Esophagus squamous epithelium (tissue), 5 donors: ENCODE results near the gene CKM. TPM values are rescaled to one million over a fixed set of nuclear protein-coding genes. Genes with fewer than 3 reads are reported as not detected.

Experiments
- DNase-seq: peaks from one replicate; lab custom pipeline; 2025; lab: John Stamatoyannopoulos, UW
- H3K27ac ChIP-seq, 4 donors: fragments of 200-600 bp; sonication (generic); one replicate each; pipeline ENCODE4 v1.5.1; 2016 to 2019; ENCODE audit warnings: mild to moderate bottlenecking in 1 of 4
- H3K27me3 ChIP-seq, 4 donors: fragments of 200-600 bp; sonication (generic); 1 replicate in 3 of 4; 2 replicates in 1 of 4; pipeline versions ENCODE4 v1.5.1 to v1.6.0; 2017 to 2021; ENCODE audit warnings: antibody characterized with exemption in 1 of 4
- H3K36me3 ChIP-seq, 3 donors: fragments of 200-600 bp; sonication (generic); one replicate each; pipeline ENCODE4 v1.5.1; 2016 to 2019
- H3K4me1 ChIP-seq, 3 donors: fragments of 200-600 bp; sonication (generic); one replicate each; pipeline ENCODE4 v1.5.1; 2017 to 2019
- H3K4me3 ChIP-seq, 4 donors: fragments of 200-600 bp; sonication (generic); 1 replicate in 3 of 4; 2 replicates in 1 of 4; pipeline ENCODE4 v1.5.1; 2016 to 2019; ENCODE audit warnings: mild to moderate bottlenecking in 2 of 4, moderate library complexity in 1 of 4
- H3K9me3 ChIP-seq, 3 donors: fragments of 200-600 bp; sonication (generic); one replicate each; pipeline ENCODE4 v1.5.1; 2016 to 2019
- POLR2A ChIP-seq, 4 donors: fragments of 450-650 bp; IDR thresholded peaks; one replicate each; pipeline ENCODE4 v1.6.1; 2017; ENCODE audit warnings: antibody characterized with exemption in 4 of 4, mild to moderate bottlenecking in 4 of 4, moderate library complexity in 3 of 4
- WGBS, 2 donors: methylation state at CpG; one replicate each; pipeline ENCODE4 v1.1.5; 2018; 5-methylcytosine and 5-hydroxymethylcytosine counted together
- intact Hi-C: fragments of 100-400 bp; cut with DNase I; formaldehyde crosslinking; loops from one replicate; pipeline ENCODE4 v1.15.0; 2022
- total RNA-seq, 4 donors: library from RNA; depleted of rRNA; stranded (reverse); fragments of >200 nt; gene quantifications; one replicate each; pipeline ENCODE4 v1.1.0, GENCODE V29; 2016
- TF ChIP-seq, protein P1 (sequence below), 6 experiments: fragments of 450-650 bp in 4 of 6; fragments of 200-600 bp in 2 of 6; sonication (generic) in 2 of 6; IDR thresholded peaks; one replicate each; pipeline ENCODE4 v1.5.1; 2016 to 2019; ENCODE audit warnings: antibody characterized with exemption in 6 of 6, mild to moderate bottlenecking in 4 of 6, moderate library complexity in 4 of 6
- donor health status: DM: yes; HTN: yes; CAD: no.

The CKM gene
- not detected for total RNA-seq

GRCh38 chr19:45322744-45323281, at the start of gene CKM:
Gene CKM (minus strand): TSS chr19:45322875. CDS start chr19:45319713, 3,162 bp downstream.
- no peak for DNase-seq
- intact Hi-C loops = no loop called here
- no peaks in the 10 kb centered on the region for H3K36me3 ChIP-seq
- peak within 1 kb of the TSS in 3 of 4 donors; percentile 11 to 47 (median 21) for H3K4me3 ChIP-seq
- TF ChIP-seq, protein P1, sequence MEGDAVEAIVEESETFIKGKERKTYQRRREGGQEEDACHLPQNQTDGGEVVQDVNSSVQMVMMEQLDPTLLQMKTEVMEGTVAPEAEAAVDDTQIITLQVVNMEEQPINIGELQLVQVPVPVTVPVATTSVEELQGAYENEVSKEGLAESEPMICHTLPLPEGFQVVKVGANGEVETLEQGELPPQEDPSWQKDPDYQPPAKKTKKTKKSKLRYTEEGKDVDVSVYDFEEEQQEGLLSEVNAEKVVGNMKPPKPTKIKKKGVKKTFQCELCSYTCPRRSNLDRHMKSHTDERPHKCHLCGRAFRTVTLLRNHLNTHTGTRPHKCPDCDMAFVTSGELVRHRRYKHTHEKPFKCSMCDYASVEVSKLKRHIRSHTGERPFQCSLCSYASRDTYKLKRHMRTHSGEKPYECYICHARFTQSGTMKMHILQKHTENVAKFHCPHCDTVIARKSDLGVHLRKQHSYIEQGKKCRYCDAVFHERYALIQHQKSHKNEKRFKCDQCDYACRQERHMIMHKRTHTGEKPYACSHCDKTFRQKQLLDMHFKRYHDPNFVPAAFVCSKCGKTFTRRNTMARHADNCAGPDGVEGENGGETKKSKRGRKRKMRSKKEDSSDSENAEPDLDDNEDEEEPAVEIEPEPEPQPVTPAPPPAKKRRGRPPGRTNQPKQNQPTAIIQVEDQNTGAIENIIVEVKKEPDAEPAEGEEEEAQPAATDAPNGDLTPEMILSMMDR (IDR thresholded peaks at IDR 0.05) = no peak
- TF ChIP-seq POLR2A (IDR thresholded peaks at IDR 0.05) = no peak
- H3K4me1 ChIP-seq = peaks cover 5 to 27% (median 10%) of the 10 kb centered on the region in 3 donors
- H3K9me3 ChIP-seq = no peaks in the 10 kb centered on the region
- H3K27me3 ChIP-seq = peaks cover 0 to 54% (median 6%) of the 10 kb centered on the region in 4 donors
- peak within 1 kb of the TSS in 3 of 4 donors; percentile 9 to 48 (median 10) for H3K27ac ChIP-seq
- 30 to 40% methylated on average over 2 to 11 of the region's 15 CpGs for WGBS, 2 donors

DNA sequence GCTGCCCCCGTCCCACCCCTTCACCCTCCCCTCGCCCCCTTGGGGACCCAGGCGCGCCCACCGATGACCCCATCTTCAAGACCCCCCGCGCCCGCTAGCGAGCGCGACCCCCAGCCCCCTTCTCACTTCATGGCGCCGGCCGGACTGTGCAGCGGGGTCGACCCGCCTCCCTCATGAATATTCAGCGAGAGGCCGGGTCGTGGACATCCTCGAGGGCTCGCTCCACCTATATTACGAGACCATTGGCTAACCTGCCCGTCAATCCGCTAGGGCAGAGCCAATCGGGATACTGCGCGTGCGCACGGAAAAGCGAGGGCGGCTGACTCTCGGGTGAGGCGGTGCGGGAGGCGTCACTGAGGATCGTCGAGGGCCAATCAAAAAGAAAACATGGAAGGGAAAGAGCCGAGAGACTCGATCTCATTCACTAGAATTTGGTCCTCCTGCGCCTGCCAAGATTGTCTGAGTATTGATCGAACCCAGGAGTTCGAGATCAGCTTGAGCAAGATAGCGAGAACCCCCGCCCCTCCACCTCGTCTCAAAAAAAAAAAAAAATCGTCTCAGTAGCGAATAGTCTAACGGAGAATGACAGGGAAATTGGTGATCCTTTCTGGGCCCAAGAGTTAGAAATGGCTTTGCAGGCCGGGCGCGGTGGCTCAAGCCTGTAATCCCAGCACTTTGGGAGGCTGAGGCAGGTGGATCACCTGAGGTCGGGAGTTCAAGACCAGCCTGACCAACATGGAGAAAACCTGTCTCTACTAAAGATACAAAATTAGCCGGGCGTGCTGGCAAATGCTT, 47.9 kb upstream of the CKM start, which contains the start of gene ERCC2:
TSS of gene ERCC2 (minus strand) at position 164 of the 795 bp plus-strand sequence. CDS start at position 131, 33 bp downstream.
- Histone ChIP-seq H3K4me3 (peak within 1 kb of the TSS; percentile 63 to 96 (median 86)), H3K4me1 (peaks cover 0 to 24% (median 10%) of the 10 kb centered on the region in 3 donors), H3K27ac (peak within 1 kb of the TSS; percentile 65 to 86 (median 82)), H3K9me3 (no peaks in the 10 kb centered on the region), H3K36me3 (peaks cover 0 to 7% (median 0%) of the 10 kb centered on the region in 3 donors), H3K27me3 (no peaks in the 10 kb centered on the region)
- 5 to 7% methylated on average over 26 to 28 of the region's 55 CpGs for WGBS, 2 donors
- DNase-seq = peak; percentile 95
- TF ChIP-seq, protein P1 (IDR thresholded peaks at IDR 0.05) = no peak
- TF ChIP-seq POLR2A (IDR thresholded peaks at IDR 0.05) = peak in 1 of 4 donors; percentile 18
- intact Hi-C loops = no loop called here

GRCh38 chr19:45368737-45369340, 46.2 kb upstream of the CKM start:
- Histone ChIP-seq H3K36me3 (peaks cover 0 to 24% (median 2%) of the 10 kb centered on the region in 3 donors), H3K4me1 (peaks cover 0 to 24% (median 10%) of the 10 kb centered on the region in 3 donors), H3K27ac (no peak overlapping the region), H3K27me3 (no peaks in the 10 kb centered on the region), H3K9me3 (no peaks in the 10 kb centered on the region), H3K4me3 (no peak overlapping the region)
- TF ChIP-seq POLR2A (IDR thresholded peaks at IDR 0.05) = no peak
- TF ChIP-seq, protein P1 (IDR thresholded peaks at IDR 0.05) = no peak
- no peak for DNase-seq
- intact Hi-C loops = no loop called here
- WGBS, 2 donors = 86 to 98% methylated on average over 1 to 7 of the region's 11 CpGs

- intact Hi-C loops = no loop called here
- no peaks in the 10 kb centered on the region for H3K27me3 ChIP-seq
- no peak for DNase-seq
- TF ChIP-seq POLR2A (IDR thresholded peaks at IDR 0.05) = no peak
- peaks cover 0 to 32% (median 9%) of the 10 kb centered on the region in 3 donors for H3K36me3 ChIP-seq
- 88 to 94% methylated on average over 3 to 4 of the region's 4 CpGs for WGBS, 2 donors
- no peak overlapping the region for H3K27ac ChIP-seq
- no peaks in the 10 kb centered on the region for H3K9me3 ChIP-seq
- H3K4me3 ChIP-seq = no peak overlapping the region
- peaks cover 0 to 24% (median 10%) of the 10 kb centered on the region in 3 donors for H3K4me1 ChIP-seq
These were observed 45.5 kb upstream of the CKM start for GRCh38 chr19:45368127-45368526.

GRCh38 chr19:45364696-45365095, 42.0 kb upstream of the CKM start:
- H3K27me3 ChIP-seq = no peaks in the 10 kb centered on the region
- peaks cover 0 to 10% (median 3%) of the 10 kb centered on the region in 3 donors for H3K4me1 ChIP-seq
- intact Hi-C loops = no loop called here
- 83 to 90% methylated on average over 3 of the region's 12 CpGs for WGBS, 2 donors
- H3K9me3 ChIP-seq = no peaks in the 10 kb centered on the region
- H3K4me3 ChIP-seq = no peak overlapping the region
- no peak for TF ChIP-seq POLR2A (IDR thresholded peaks at IDR 0.05)
- TF ChIP-seq, protein P1 (IDR thresholded peaks at IDR 0.05) = no peak
- H3K36me3 ChIP-seq = peaks cover 4 to 65% (median 14%) of the 10 kb centered on the region in 3 donors
- no peak overlapping the region for H3K27ac ChIP-seq
- no peak for DNase-seq
